CD4-positive, alpha-beta memory T cell (primary cell): ENCODE measurements around the gene OR52A1. TPM values are rescaled to one million over a fixed set of nuclear protein-coding genes. Genes with fewer than 3 reads are reported as not detected.
"Not testable (repeated sequence)": the region's sequence is repeated elsewhere in the genome, so short reads cannot be mapped to it uniquely, and the experiment has no call there.

Experiments
- CTCF ChIA-PET: fragments of 350-600 bp; sonication (Branson Sonifier 250); formaldehyde crosslinking; loops from one replicate; lab custom pipeline; 2021; ENCODE audit warnings: inconsistent platforms; ENCODE audit not compliant: partially characterized antibody; lab: Charles Lee
- POLR2A ChIA-PET: fragments of 350-600 bp; sonication (Branson Sonifier 250); formaldehyde crosslinking; loops from one replicate; lab custom pipeline; 2021; ENCODE audit not compliant: partially characterized antibody; lab: Charles Lee
- DNase-seq, 5 donors: peaks; one replicate each; pipeline versions ENCODE4 v3.0.0 to v3.0.0-alpha.2; 2020 to 2022; ENCODE audit warnings: mixed read lengths in 1 of 5
- H3K27ac ChIP-seq: one replicate; pipeline ENCODE4 v1.7.0; 2013; ENCODE audit warnings: low read depth, low read length
- H3K27me3 ChIP-seq: 2 replicates; pipeline ENCODE4 v1.7.0; 2013; ENCODE audit warnings: mild to moderate bottlenecking, low read length, moderate library complexity; ENCODE audit not compliant: insufficient read depth
- H3K36me3 ChIP-seq: 2 replicates; pipeline ENCODE4 v1.7.0; 2013; ENCODE audit warnings: mild to moderate bottlenecking, low read length, moderate library complexity; ENCODE audit not compliant: insufficient read depth
- H3K4me1 ChIP-seq: 2 replicates; pipeline ENCODE4 v1.7.0; 2013; ENCODE audit warnings: mild to moderate bottlenecking, low read length, moderate library complexity; ENCODE audit not compliant: insufficient read depth
- H3K4me3 ChIP-seq, 2 donors: one replicate each; pipeline ENCODE4 v1.7.0; 2013; ENCODE audit warnings: low read length in 2 of 2, mild to moderate bottlenecking in 1 of 2
- H3K9me3 ChIP-seq, 2 donors: one replicate each; pipeline ENCODE4 v1.7.0; 2013; ENCODE audit warnings: low read length in 2 of 2, control low read depth in 1 of 2; ENCODE audit not compliant: control insufficient read depth in 1 of 2
- H3K27ac Mint-ChIP-seq, 7 donors: one replicate each; pipeline ENCODE4 v1.8.0; 2020 to 2021; ENCODE audit warnings: mixed read lengths in 7 of 7, mild to moderate bottlenecking in 6 of 7, inconsistent platforms in 3 of 7, moderate library complexity in 3 of 7
- H3K27me3 Mint-ChIP-seq, 2 donors: one replicate each; pipeline ENCODE4 v1.8.0; 2020 to 2021; ENCODE audit warnings: mixed read lengths in 2 of 2
- H3K36me3 Mint-ChIP-seq, 2 donors: one replicate each; pipeline ENCODE4 v1.8.0; 2020 to 2021; ENCODE audit warnings: mixed read lengths in 2 of 2, inconsistent platforms in 1 of 2, mild to moderate bottlenecking in 1 of 2
- H3K4me1 Mint-ChIP-seq, 4 donors: one replicate each; pipeline ENCODE4 v1.8.0; 2020 to 2021; ENCODE audit warnings: mixed read lengths in 4 of 4, mild to moderate bottlenecking in 1 of 4
- H3K4me3 Mint-ChIP-seq, 8 donors: one replicate each; pipeline ENCODE4 v1.8.0; 2020 to 2021; ENCODE audit warnings: mixed read lengths in 8 of 8, mild to moderate bottlenecking in 7 of 8, moderate library complexity in 6 of 8, inconsistent platforms in 3 of 8
- H3K9me3 Mint-ChIP-seq, 8 donors: one replicate each; pipeline ENCODE4 v1.8.0; 2020 to 2021; ENCODE audit warnings: mixed read lengths in 8 of 8, mild to moderate bottlenecking in 5 of 8, inconsistent platforms in 3 of 8, moderate library complexity in 1 of 8
- intact Hi-C: fragments of 100-400 bp; cut with micrococcal nuclease; formaldehyde crosslinking; loops from one replicate; pipeline ENCODE4 v1.15.1; 2023
- polyA plus RNA-seq, 2 donors: library from polyadenylated mRNA; unstranded; fragments of 300-500 nt; fragmentation: Illumina TruSeq; gene quantifications; one replicate each; pipeline ENCODE4 v1.2.3, GENCODE V29; 2021
- total RNA-seq, 2 experiments: library from RNA; stranded (reverse); gene quantifications; one replicate each; pipeline ENCODE4 v1.2.3, GENCODE V29; 2021

OR52A1 gene
- total and polyA plus RNA-seq, 4 experiments from 2014 or later, result not detected

DNA sequence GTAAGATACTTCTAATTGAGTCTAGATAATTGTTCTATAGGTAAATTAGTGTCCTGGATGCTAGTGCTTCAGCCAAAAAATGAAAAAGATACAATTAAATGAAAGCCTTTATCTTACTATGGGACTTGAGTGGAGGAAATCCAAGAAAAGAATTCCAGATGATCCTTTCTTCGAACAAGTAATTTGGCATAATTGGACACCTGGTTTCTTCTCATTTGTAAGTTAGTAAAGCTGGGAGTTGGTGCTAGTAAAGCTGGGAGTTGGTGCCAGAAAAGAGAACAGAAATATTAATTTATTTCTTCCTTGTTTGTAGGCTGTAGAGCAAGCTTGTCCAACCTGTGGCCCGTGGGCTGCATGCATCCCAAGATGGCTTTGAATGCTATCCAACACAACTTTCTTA lies 33.6 kb upstream of the OR52A1 start:
- ChIA-PET POLR2A (no interaction called here), CTCF (interaction anchor here (0.9 kb wide), 1 partner anchor 65 kb away, joined by 3 read pairs; no protein-coding TSS in a partner anchor)
- H3K36me3 ChIP-seq, result no peaks in the 10 kb centered on the region
- Mint-ChIP-seq H3K27me3 (peaks cover 0 to 1% of the 10 kb centered on the region in 2 donors), H3K4me3 (no peak overlapping the region), H3K4me1 (no peaks in the 10 kb centered on the region), H3K27ac (no peak overlapping the region), H3K9me3 (peaks cover 0 to 22% (median 8%) of the 10 kb centered on the region in 8 donors), H3K36me3 (no peaks in the 10 kb centered on the region)
- no peak overlapping the region for H3K27ac ChIP-seq
- no peaks in the 10 kb centered on the region for H3K9me3 ChIP-seq
- no peaks in the 10 kb centered on the region for H3K27me3 ChIP-seq
- H3K4me1 ChIP-seq, result no peaks in the 10 kb centered on the region
- no peak for DNase-seq
- no peak overlapping the region for H3K4me3 ChIP-seq
- intact Hi-C loops, result no loop called here

DNA sequence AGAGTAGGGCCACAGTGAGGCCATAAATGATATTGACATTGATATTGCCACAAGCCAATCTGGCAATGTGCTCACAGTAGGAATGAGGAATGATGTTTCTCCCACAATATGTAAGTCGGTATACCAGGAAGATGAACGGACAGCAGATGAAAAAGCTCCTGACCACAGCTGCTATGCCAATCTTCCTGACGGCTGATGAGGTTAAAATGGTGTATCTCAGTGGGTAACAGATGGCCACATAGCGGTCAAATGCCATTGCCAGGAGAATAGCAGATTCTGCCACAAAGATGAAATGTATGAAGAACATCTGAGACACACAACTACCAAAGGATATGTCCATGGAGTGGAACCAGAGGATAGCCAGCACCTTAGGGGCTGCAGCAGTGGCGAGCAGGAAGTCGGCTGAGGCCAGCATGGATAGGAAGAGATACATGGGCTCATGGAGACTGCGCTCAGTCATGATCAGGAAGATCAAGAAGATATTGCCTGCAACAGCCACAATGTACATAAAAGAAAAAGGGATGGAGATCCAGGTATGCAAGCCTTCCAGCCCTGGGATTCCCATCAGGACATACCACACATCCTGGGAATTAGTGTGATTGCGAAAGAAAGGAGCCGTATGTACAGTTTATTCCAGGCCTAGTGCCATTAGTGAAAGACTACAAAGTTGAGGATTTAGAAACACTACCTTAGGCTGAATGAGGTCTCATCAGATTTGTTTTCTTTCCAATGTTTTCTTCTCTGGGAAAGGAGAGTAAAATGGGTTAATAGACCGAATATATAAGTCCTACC lies 23.7 kb upstream of the OR52A1 start:
- Histone ChIP-seq H3K36me3 (no peaks in the 10 kb centered on the region), H3K4me3 (no peak overlapping the region), H3K27ac (no peak overlapping the region), H3K4me1 (no peaks in the 10 kb centered on the region), H3K9me3 (no peaks in the 10 kb centered on the region), H3K27me3 (no peaks in the 10 kb centered on the region)
- intact Hi-C loops, result no loop called here
- Mint-ChIP-seq H3K36me3 (no peaks in the 10 kb centered on the region), H3K27ac (no peak overlapping the region), H3K4me3 (no peak overlapping the region), H3K9me3 (peaks cover 0 to 5% (median 0%) of the 10 kb centered on the region in 8 donors), H3K4me1 (no peaks in the 10 kb centered on the region), H3K27me3 (no peaks in the 10 kb centered on the region)
- POLR2A ChIA-PET, result no interaction called here
- CTCF ChIA-PET, result no interaction called here
- no peak for DNase-seq

DNA sequence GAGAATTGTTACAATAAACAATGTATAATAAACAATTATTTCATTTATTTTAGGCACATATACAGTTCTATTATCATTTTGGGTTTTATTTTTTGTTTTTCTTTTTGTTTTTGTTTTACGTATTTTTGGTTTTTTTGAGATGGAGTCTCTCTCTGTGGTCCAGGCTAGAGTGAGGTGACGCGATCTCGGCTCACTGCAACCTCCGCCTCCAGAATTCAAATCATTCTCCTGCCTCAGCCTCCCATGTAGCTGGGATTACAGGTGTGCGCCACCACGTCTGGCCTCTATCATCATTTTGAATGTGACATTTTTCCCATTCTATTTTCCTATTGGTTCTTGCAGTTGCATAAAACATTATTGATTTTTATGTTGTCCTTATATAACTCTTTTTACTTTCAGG lies 20.4 kb upstream of the OR52A1 start:
- POLR2A ChIA-PET, result no interaction called here
- Mint-ChIP-seq H3K4me3 (no peak overlapping the region), H3K27me3 (no peaks in the 10 kb centered on the region), H3K27ac (peak overlapping the region in 1 of 7 donors; percentile 32), H3K36me3 (no peaks in the 10 kb centered on the region), H3K4me1 (no peaks in the 10 kb centered on the region), H3K9me3 (peaks cover 0 to 5% (median 0%) of the 10 kb centered on the region in 8 donors)
- H3K9me3 ChIP-seq, result no peaks in the 10 kb centered on the region
- no peaks in the 10 kb centered on the region for H3K36me3 ChIP-seq
- no peak overlapping the region for H3K4me3 ChIP-seq
- no peaks in the 10 kb centered on the region for H3K4me1 ChIP-seq
- DNase-seq, result no peak
- no peaks in the 10 kb centered on the region for H3K27me3 ChIP-seq
- CTCF ChIA-PET, result no interaction called here
- H3K27ac ChIP-seq, result no peak overlapping the region
- intact Hi-C loops, result no loop called here

DNA sequence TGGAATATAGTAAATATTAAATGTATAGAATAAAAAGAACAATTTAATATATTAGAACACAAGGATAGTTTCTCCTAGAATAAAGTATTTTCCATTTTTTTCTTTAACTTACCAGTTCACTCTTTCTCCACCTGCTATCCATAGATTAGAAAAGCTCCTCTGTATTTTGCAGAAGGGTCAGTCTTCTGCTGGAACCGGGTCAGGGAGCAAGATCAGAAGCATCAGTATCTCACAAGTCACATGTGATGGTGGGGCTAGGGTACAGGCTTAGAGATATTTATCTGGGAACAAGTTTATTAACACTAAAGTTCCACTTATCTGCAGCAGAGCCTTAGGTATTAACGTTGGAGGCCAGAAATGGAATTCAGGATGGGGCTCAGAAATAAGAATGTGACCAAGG lies 17.3 kb upstream of the OR52A1 start:
- ChIA-PET POLR2A (no interaction called here), CTCF (no interaction called here)
- H3K4me3 ChIP-seq, result no peak overlapping the region
- H3K27me3 ChIP-seq, result no peaks in the 10 kb centered on the region
- intact Hi-C loops, result no loop called here
- no peaks in the 10 kb centered on the region for H3K4me1 ChIP-seq
- no peaks in the 10 kb centered on the region for H3K4me1 Mint-ChIP-seq
- H3K9me3 Mint-ChIP-seq, result peaks cover 0 to 2% (median 0%) of the 10 kb centered on the region in 8 donors
- no peaks in the 10 kb centered on the region for H3K27me3 Mint-ChIP-seq
- H3K36me3 Mint-ChIP-seq, result no peaks in the 10 kb centered on the region
- no peak for DNase-seq
- no peak overlapping the region for H3K4me3 Mint-ChIP-seq
- H3K36me3 ChIP-seq, result no peaks in the 10 kb centered on the region
- H3K27ac ChIP-seq, result no peak overlapping the region
- H3K9me3 ChIP-seq, result no peaks in the 10 kb centered on the region
- H3K27ac Mint-ChIP-seq, result no peak overlapping the region

DNA sequence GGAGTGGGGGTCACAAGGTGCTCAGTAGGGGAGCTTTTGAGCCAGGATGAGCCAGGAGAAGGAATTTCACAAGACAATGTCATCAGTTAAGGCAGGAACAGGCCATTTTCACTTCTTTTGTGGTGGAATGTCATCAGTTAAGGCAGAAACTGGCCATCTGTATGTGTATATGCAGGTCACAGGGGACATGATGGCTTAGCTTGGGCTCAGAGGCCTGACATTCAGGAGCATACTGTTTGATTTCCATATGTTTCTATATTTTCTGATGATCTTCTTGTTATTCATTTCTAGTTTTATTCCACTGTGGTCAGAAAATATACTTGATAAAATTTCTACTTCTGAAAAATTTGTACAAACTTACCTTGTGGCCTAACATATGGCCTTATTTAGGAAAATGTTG lies 11.3 kb upstream of the OR52A1 start:
- H3K4me3 ChIP-seq, H3K27ac ChIP-seq, H3K9me3 Mint-ChIP-seq, H3K27me3 Mint-ChIP-seq, H3K27ac Mint-ChIP-seq, H3K4me3 Mint-ChIP-seq, POLR2A ChIA-PET, H3K9me3 ChIP-seq, DNase-seq, H3K36me3 Mint-ChIP-seq, intact Hi-C loops, H3K36me3 ChIP-seq, H3K4me1 ChIP-seq, CTCF ChIA-PET, H3K27me3 ChIP-seq, H3K4me1 Mint-ChIP-seq: not testable (repeated sequence)

DNA sequence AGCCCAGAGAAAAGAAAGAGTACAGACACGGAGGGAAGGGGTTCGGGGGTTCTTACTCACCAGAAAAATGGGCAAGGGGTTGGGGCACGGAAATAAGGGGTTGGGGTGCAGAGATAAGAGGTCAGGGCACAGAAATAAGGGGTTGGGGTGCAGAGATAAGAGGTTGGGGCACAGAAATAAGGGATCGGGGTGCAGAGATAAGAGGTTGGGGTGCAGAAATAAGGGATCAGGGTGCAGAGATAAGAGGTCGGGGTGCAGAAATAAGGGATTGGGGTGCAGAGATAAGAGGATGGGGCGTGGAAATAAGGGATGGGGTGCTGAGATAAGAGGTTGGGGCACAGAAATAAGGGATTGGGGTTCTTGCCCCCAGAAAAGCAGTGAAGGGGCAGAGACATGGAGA lies 10.2 kb upstream of the OR52A1 start:
- H3K36me3 ChIP-seq, H3K27ac ChIP-seq, H3K9me3 ChIP-seq, H3K4me1 ChIP-seq, H3K27ac Mint-ChIP-seq, POLR2A ChIA-PET, H3K27me3 Mint-ChIP-seq, H3K36me3 Mint-ChIP-seq, DNase-seq, H3K4me1 Mint-ChIP-seq, H3K4me3 ChIP-seq, H3K4me3 Mint-ChIP-seq, H3K27me3 ChIP-seq, intact Hi-C loops, CTCF ChIA-PET, H3K9me3 Mint-ChIP-seq: not testable (repeated sequence)

DNA sequence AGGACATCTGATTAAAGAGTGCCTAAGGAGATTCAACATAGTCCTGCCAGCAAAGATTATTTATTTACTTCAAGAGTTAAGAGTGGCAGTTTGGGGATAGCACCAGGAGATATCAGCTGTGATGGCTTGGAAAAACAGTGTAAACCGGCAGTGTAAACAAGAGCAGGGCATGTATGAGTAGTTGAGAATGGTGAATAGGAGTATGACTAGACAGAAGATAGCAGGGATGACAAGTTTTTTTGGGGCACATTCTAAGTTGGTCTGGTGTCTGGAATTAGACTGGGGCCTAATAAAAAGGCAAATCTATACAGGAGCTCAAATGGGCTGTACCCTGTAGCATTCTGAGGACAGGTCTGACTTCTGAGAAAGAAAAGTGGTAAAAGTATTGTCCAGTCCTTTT lies 6.5 kb upstream of the OR52A1 start:
- H3K4me1 ChIP-seq, H3K36me3 Mint-ChIP-seq, H3K27ac Mint-ChIP-seq, H3K36me3 ChIP-seq, intact Hi-C loops, H3K9me3 Mint-ChIP-seq, DNase-seq, H3K27me3 Mint-ChIP-seq, POLR2A ChIA-PET, H3K4me3 Mint-ChIP-seq, H3K27ac ChIP-seq, H3K4me3 ChIP-seq, H3K27me3 ChIP-seq, H3K9me3 ChIP-seq, H3K4me1 Mint-ChIP-seq, CTCF ChIA-PET: not testable (repeated sequence)
